HCT116 (cell line): Measurements from ENCODE around the gene CDH4. TPM values are rescaled to one million over a fixed set of nuclear protein-coding genes. Genes with fewer than 3 reads are reported as not detected.

Experiments used
- ATAC-seq: fragments of 200-7000 bp; cut with Tn5 transposase; 2 replicates; pipeline ENCODE4 v1.9.1; 2020; ENCODE audit warnings: mild to moderate bottlenecking, moderate library complexity
- BruUV-seq: library from RNA; stranded (reverse); fragments of 400-500 nt; replicated peaks from 2 replicates; lab custom pipeline; 2021; lab: Mats Ljungman, UMichigan
- CTCF ChIA-PET: fragments of 300-600 bp; sonication (Branson Sonifier 250); formaldehyde crosslinking; loops from one replicate; lab custom pipeline; 2021; ENCODE audit warnings: antibody characterized with exemption; lab: Charles Lee
- POLR2A ChIA-PET: fragments of 300-600, 350-600 bp; sonication (Branson Sonifier 250); formaldehyde crosslinking; loops from one replicate; lab custom pipeline; 2021; ENCODE audit warnings: antibody characterized with exemption; lab: Charles Lee
- RAD21 ChIA-PET, 2 experiments: fragments of 300-600 bp; sonication (Branson Sonifier 250); formaldehyde crosslinking; loops; one replicate each; lab custom pipeline; 2023; ENCODE audit warnings: low total read pairs in 2 of 2; ENCODE audit not compliant: uncharacterized antibody in 2 of 2, unreplicated experiment in 2 of 2, low non-redundant PET in 1 of 2; lab: Charles Lee
- DNase-seq: peaks from one replicate; pipeline ENCODE4 v3.0.0-alpha.2; 2010; ENCODE audit warnings: low read depth, low spot score
- H2AFZ ChIP-seq: fragments of 200-600 bp; shearing (Covaris generic), sonication (generic); 2 replicates; pipeline ENCODE4 v1.6.1; 2017; ENCODE audit warnings: low read depth, mixed run types, mixed read lengths, antibody characterized with exemption, low read length; ENCODE audit not compliant: poor library complexity, severe bottlenecking
- H3K27ac ChIP-seq: 2 replicates; pipeline ENCODE4 v1.5.1; 2012; ENCODE audit warnings: low read depth, low read length
- H3K27me3 ChIP-seq: fragments of 200-600 bp; sonication (generic); 2 replicates; pipeline ENCODE4 v1.6.1; 2016; ENCODE audit warnings: mixed run types, low read length, mixed read lengths; ENCODE audit not compliant: insufficient read depth
- H3K36me3 ChIP-seq, 2 experiments: fragments of 200-500 bp in 1 of 2; fragments of 200-600 bp in 1 of 2; sonication (Bioruptor generic) in 1 of 2; sonication (generic) in 1 of 2; 2 replicates each; pipeline versions ENCODE4 v1.5.1 to v1.6.1; 2014 to 2016; ENCODE audit warnings: low read length in 2 of 2, inconsistent platforms in 1 of 2, mixed read lengths in 1 of 2, mixed run types in 1 of 2; ENCODE audit not compliant: insufficient read depth in 2 of 2, control insufficient read depth in 1 of 2
- H3K4me1 ChIP-seq, 2 experiments: fragments of 200-600 bp in 1 of 2; sonication (generic) in 1 of 2; 2 replicates each; pipeline versions ENCODE4 v1.5.1 to v1.6.1; 2012 to 2017; ENCODE audit warnings: low read length in 2 of 2, inconsistent platforms in 1 of 2, mild to moderate bottlenecking in 1 of 2, mixed read lengths in 1 of 2, mixed run types in 1 of 2, moderate library complexity in 1 of 2; ENCODE audit not compliant: insufficient read depth in 2 of 2, control insufficient read depth in 1 of 2
- H3K4me2 ChIP-seq: fragments of 200-600 bp; sonication (generic); 2 replicates; pipeline ENCODE4 v1.6.1; 2017; ENCODE audit warnings: mixed run types, low read length, mixed read lengths
- H3K4me3 ChIP-seq, 2 experiments: fragments of 200-600 bp in 1 of 2; sonication (generic) in 1 of 2; replicated peaks in 1 of 2; 2 replicates each; pipeline ENCODE4 v1.5.1; 2011 to 2016; ENCODE audit warnings: low read length in 2 of 2, control low read depth in 1 of 2, low read depth in 1 of 2, mild to moderate bottlenecking in 1 of 2, mixed read lengths in 1 of 2, mixed run types in 1 of 2
- H3K79me2 ChIP-seq: fragments of 200-600 bp; sonication (generic); 2 replicates; pipeline ENCODE4 v1.6.1; 2017; ENCODE audit warnings: mild to moderate bottlenecking, mixed run types, low read length, moderate library complexity, mixed read lengths; ENCODE audit not compliant: insufficient read depth
- H3K9ac ChIP-seq: fragments of 200-600 bp; sonication (generic); 2 replicates; pipeline ENCODE4 v1.6.1; 2016; ENCODE audit warnings: low read length, mixed read lengths
- H3K9me2 ChIP-seq: fragments of 200-600 bp; sonication (generic), shearing (Covaris generic); 2 replicates; pipeline ENCODE4 v1.6.1; 2017; ENCODE audit warnings: mixed run types, mild to moderate bottlenecking, moderate library complexity; ENCODE audit not compliant: insufficient read depth
- H3K9me3 ChIP-seq, 2 experiments: fragments of 200-500 bp in 1 of 2; fragments of 200-600 bp in 1 of 2; sonication (Bioruptor generic) in 1 of 2; sonication (generic) in 1 of 2; 2 replicates each; pipeline ENCODE4 v1.6.1; 2014 to 2017; ENCODE audit warnings: low read length in 2 of 2, mixed read lengths in 2 of 2, inconsistent platforms in 1 of 2, low read depth in 1 of 2, mild to moderate bottlenecking in 1 of 2, mixed run types in 1 of 2, moderate library complexity in 1 of 2; ENCODE audit not compliant: control insufficient read depth in 1 of 2, insufficient read depth in 1 of 2
- H4K20me1 ChIP-seq: fragments of 200-600 bp; sonication (generic), shearing (Covaris generic); 2 replicates; pipeline ENCODE4 v1.6.1; 2017; ENCODE audit warnings: mixed run types, mild to moderate bottlenecking, moderate library complexity; ENCODE audit not compliant: insufficient read depth
- CEBPB ChIP-seq: IDR thresholded peaks from 2 replicates; pipeline ENCODE4 v1.6.1; 2012; ENCODE audit warnings: low read depth
- EGR1 ChIP-seq: IDR thresholded peaks from 2 replicates; pipeline ENCODE4 v1.6.1; 2012; ENCODE audit warnings: low read depth
- ELF1 ChIP-seq: IDR thresholded peaks from 2 replicates; pipeline ENCODE4 v1.6.1; 2012; ENCODE audit warnings: low read depth, borderline replicate concordance
- EZH2 ChIP-seq: fragments of 200-600 bp; sonication (generic); IDR thresholded peaks from 2 replicates; pipeline ENCODE4 v1.6.1; 2017; ENCODE audit warnings: antibody characterized with exemption, mixed run types
- EZH2phosphoT487 ChIP-seq: fragments of 200-600 bp; IDR thresholded peaks from 2 replicates; pipeline ENCODE4 v1.6.1; 2018; ENCODE audit warnings: antibody characterized with exemption, borderline replicate concordance
- FOSL1 ChIP-seq: IDR thresholded peaks from 2 replicates; pipeline ENCODE4 v1.6.1; 2012; ENCODE audit warnings: low read depth
- JUND ChIP-seq: IDR thresholded peaks from 2 replicates; pipeline ENCODE4 v1.6.1; 2012
- POLR2A ChIP-seq: IDR thresholded peaks from 2 replicates; pipeline ENCODE4 v1.7.0; 2011; ENCODE audit warnings: borderline replicate concordance; ENCODE audit not compliant: insufficient read depth, insufficient read length; ENCODE audit errors: extremely low read depth
- POLR2AphosphoS5 ChIP-seq: IDR thresholded peaks from 2 replicates; pipeline ENCODE4 v1.6.1; 2011; ENCODE audit warnings: mild to moderate bottlenecking, low read depth, low read length, moderate library complexity
- RAD21 ChIP-seq: IDR thresholded peaks from 2 replicates; pipeline ENCODE4 v1.6.1; 2012; ENCODE audit warnings: low read depth, mild to moderate bottlenecking
- TCF7L2 ChIP-seq: IDR thresholded peaks from 2 replicates; pipeline ENCODE4 v1.7.0; 2011; ENCODE audit warnings: borderline replicate concordance, inconsistent platforms; ENCODE audit not compliant: insufficient read depth, insufficient read length; ENCODE audit errors: extremely low read depth
- YY1 ChIP-seq: IDR thresholded peaks from 2 replicates; pipeline ENCODE4 v1.6.1; 2011; ENCODE audit warnings: low read length, low read depth, moderate library complexity, mild to moderate bottlenecking; ENCODE audit not compliant: insufficient replicate concordance; ENCODE audit errors: extremely low read depth
- ZFX ChIP-seq: fragments of 450-650 bp; IDR thresholded peaks from 2 replicates; pipeline ENCODE4 v1.6.1; 2017
- ZNF274 ChIP-seq: fragments of 200-500 bp; sonication (Bioruptor generic); IDR thresholded peaks from 2 replicates; pipeline ENCODE4 v1.6.1; 2014; ENCODE audit warnings: mild to moderate bottlenecking, low read depth, low read length, inconsistent platforms
- intact Hi-C: fragments of 100-400 bp; cut with micrococcal nuclease; formaldehyde crosslinking; loops from 2 replicates; pipeline ENCODE4 v1.10.0; 2022
- total RNA-seq: library from RNA; stranded (reverse); gene quantifications from one replicate; pipeline ENCODE4 v1.2.1, GENCODE V29; 2021; ENCODE audit not compliant: unreplicated experiment
- TF ChIP-seq, protein P1 (sequence below), 3 experiments: fragments of 200-600 bp in 1 of 3; sonication (generic) in 1 of 3; IDR thresholded peaks in 2 of 3; conservative IDR thresholded peaks in 1 of 3; 2 replicates each; pipeline ENCODE4 v1.5.1; 2012 to 2017; ENCODE audit warnings: low read depth in 2 of 3, low read length in 2 of 3, antibody characterized with exemption in 1 of 3, borderline replicate concordance in 1 of 3, control low read depth in 1 of 3, mild to moderate bottlenecking in 1 of 3, mixed read lengths in 1 of 3, mixed run types in 1 of 3, moderate library complexity in 1 of 3; ENCODE audit not compliant: insufficient read depth in 1 of 3
- TF ChIP-seq, protein P2 (sequence below): IDR thresholded peaks from 2 replicates; pipeline ENCODE4 v1.6.1; 2012
- TF ChIP-seq, protein P3 (sequence below): IDR thresholded peaks from 2 replicates; pipeline ENCODE4 v1.6.1; 2011; ENCODE audit warnings: mild to moderate bottlenecking, low read length, moderate library complexity; ENCODE audit not compliant: insufficient replicate concordance; ENCODE audit errors: extremely low read depth
- TF ChIP-seq, protein P4 (sequence below): IDR thresholded peaks from 2 replicates; pipeline ENCODE4 v1.6.1; 2012

The CDH4 gene
- total RNA-seq, 1 experiment from 2014 or later: not detected

DNA sequence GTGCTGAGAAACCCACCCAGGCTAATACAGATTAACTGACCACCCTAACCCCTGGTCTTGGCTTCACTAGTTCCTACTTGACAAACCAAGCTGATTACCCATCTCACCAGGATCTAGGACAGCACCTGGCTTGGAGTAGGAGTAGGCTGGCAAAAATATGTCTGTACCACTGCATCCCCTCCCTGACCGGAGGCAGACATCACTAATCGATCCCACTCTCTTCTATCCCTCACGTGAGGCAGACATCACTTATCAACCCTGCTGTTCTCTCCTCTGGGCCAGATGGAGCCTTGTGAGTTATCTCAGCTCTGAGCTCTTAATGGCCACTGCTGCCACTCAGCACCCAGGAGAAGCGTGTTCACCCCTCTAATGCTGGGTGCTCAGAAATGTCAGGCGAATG, 324.3 kb downstream of the CDH4 start (continued):
- TF ChIP-seq, protein P1, sequence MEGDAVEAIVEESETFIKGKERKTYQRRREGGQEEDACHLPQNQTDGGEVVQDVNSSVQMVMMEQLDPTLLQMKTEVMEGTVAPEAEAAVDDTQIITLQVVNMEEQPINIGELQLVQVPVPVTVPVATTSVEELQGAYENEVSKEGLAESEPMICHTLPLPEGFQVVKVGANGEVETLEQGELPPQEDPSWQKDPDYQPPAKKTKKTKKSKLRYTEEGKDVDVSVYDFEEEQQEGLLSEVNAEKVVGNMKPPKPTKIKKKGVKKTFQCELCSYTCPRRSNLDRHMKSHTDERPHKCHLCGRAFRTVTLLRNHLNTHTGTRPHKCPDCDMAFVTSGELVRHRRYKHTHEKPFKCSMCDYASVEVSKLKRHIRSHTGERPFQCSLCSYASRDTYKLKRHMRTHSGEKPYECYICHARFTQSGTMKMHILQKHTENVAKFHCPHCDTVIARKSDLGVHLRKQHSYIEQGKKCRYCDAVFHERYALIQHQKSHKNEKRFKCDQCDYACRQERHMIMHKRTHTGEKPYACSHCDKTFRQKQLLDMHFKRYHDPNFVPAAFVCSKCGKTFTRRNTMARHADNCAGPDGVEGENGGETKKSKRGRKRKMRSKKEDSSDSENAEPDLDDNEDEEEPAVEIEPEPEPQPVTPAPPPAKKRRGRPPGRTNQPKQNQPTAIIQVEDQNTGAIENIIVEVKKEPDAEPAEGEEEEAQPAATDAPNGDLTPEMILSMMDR (IDR thresholded peaks at IDR 0.05 in 2 of 3, conservative IDR thresholded peaks at IDR 0.05 in 1 of 3; ENCODE audit: borderline replicate concordance in 1 of 3, insufficient read depth in 1 of 3, low read depth in 2 of 3, low read length in 2 of 3): no peak
- no peak for TF ChIP-seq CEBPB
- no peak for TF ChIP-seq JUND
- TF ChIP-seq POLR2A: no peak
- no peak for TF ChIP-seq RAD21
- TF ChIP-seq ELF1: no peak
- no peak for TF ChIP-seq FOSL1
- TF ChIP-seq, protein P2, sequence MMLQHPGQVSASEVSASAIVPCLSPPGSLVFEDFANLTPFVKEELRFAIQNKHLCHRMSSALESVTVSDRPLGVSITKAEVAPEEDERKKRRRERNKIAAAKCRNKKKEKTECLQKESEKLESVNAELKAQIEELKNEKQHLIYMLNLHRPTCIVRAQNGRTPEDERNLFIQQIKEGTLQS: no peak
- TF ChIP-seq TCF7L2: no peak
- TF ChIP-seq EZH2: no peak
- TF ChIP-seq, protein P3, sequence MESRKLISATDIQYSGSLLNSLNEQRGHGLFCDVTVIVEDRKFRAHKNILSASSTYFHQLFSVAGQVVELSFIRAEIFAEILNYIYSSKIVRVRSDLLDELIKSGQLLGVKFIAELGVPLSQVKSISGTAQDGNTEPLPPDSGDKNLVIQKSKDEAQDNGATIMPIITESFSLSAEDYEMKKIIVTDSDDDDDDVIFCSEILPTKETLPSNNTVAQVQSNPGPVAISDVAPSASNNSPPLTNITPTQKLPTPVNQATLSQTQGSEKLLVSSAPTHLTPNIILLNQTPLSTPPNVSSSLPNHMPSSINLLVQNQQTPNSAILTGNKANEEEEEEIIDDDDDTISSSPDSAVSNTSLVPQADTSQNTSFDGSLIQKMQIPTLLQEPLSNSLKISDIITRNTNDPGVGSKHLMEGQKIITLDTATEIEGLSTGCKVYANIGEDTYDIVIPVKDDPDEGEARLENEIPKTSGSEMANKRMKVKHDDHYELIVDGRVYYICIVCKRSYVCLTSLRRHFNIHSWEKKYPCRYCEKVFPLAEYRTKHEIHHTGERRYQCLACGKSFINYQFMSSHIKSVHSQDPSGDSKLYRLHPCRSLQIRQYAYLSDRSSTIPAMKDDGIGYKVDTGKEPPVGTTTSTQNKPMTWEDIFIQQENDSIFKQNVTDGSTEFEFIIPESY: no peak

DNA sequence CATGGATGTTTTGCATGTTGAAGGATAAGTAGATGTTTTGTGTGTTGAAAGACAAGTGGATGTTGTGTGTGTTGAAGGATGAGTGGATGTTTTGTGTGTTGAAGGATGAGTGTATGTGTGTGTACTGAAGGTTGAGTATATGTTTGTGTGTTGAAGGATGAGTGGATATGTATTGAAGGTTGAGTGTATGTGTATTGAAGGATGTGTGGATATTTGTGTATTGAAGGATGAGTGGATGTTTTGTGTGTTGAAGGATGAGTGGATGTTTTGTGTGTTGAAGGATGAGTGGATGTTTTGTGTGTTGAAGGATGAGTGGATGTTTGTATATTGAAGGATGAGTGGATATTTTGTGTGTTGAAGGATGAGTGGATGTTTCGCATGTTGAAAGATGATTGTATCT, 325.0 kb downstream of the CDH4 start:
- RAD21 ChIA-PET: no interaction called here

More for the DNA sequence above, 325.0 kb downstream of the CDH4 start:
- ATAC-seq: no peak
- Histone ChIP-seq H3K27me3 (no peaks in the 10 kb centered on the region), H3K4me3 (no peak overlapping the region), H4K20me1 (no peaks in the 10 kb centered on the region), H3K9me3 (no peaks in the 10 kb centered on the region), H3K79me2 (no peaks in the 10 kb centered on the region), H3K4me1 (no peaks in the 10 kb centered on the region), H3K27ac (no peak overlapping the region), H3K9me2 (no peaks in the 10 kb centered on the region), H3K9ac (no peak overlapping the region), H3K36me3 (no peaks in the 10 kb centered on the region), H2AFZ (no peak overlapping the region), H3K4me2 (no peak overlapping the region)
- DNase-seq: no peak
- TF ChIP-seq EZH2phosphoT487 (no peak), ZNF274 (no peak), YY1 (no peak), EGR1 (no peak), EZH2 (no peak), ZFX (no peak), POLR2AphosphoS5 (no peak)
- TF ChIP-seq, protein P4, sequence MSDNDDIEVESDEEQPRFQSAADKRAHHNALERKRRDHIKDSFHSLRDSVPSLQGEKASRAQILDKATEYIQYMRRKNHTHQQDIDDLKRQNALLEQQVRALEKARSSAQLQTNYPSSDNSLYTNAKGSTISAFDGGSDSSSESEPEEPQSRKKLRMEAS: no peak
- no TSS peak for BruUV-seq
- POLR2A ChIA-PET: no interaction called here
- CTCF ChIA-PET: no interaction called here
- intact Hi-C loops: no loop called here
